Activated T-helper 1 cell treated with anti-CD3 and anti-CD28 coated beads, Interleukin-12 subunit alpha, Interleukin-12 subunit beta, Interleukin-2, Interleukin-4 antibody, amounts not matched to agents 30 ng/mL and 10 ng/mL and 1 ng/mL, durations not matched to agents 14 hours and 24 hours and 36 hours (primary cell): ENCODE results near the gene CCDC198. TPM values are rescaled to one million over a fixed set of nuclear protein-coding genes. Genes with fewer than 3 reads are reported as not detected.

Experiments used
- DNase-seq: peaks from one replicate; pipeline ENCODE4 v3.0.0; 2021; ENCODE audit warnings: low spot score
- H3K27ac Mint-ChIP-seq: one replicate; pipeline ENCODE4 v1.8.0; 2021; ENCODE audit warnings: mild to moderate bottlenecking, mixed read lengths
- H3K27me3 Mint-ChIP-seq: one replicate; pipeline ENCODE4 v1.8.0; 2022; ENCODE audit warnings: mild to moderate bottlenecking, moderate library complexity, mixed read lengths; ENCODE audit not compliant: insufficient read depth
- H3K36me3 Mint-ChIP-seq: one replicate; pipeline ENCODE4 v1.8.0; 2021; ENCODE audit warnings: low read depth, mixed read lengths
- H3K4me1 Mint-ChIP-seq: one replicate; pipeline ENCODE4 v1.8.0; 2021; ENCODE audit warnings: low read depth, mixed read lengths
- H3K4me3 Mint-ChIP-seq: one replicate; pipeline ENCODE4 v1.8.0; 2021; ENCODE audit warnings: mild to moderate bottlenecking, moderate library complexity, mixed read lengths
- H3K9me3 Mint-ChIP-seq: one replicate; pipeline ENCODE4 v1.8.0; 2021; ENCODE audit warnings: mixed read lengths
- intact Hi-C: fragments of 100-400 bp; cut with micrococcal nuclease; formaldehyde crosslinking; loops from one replicate; pipeline ENCODE4 v1.15.1; 2024
- total RNA-seq: library from RNA; stranded (reverse); gene quantifications from 2 replicates; pipeline ENCODE4 v1.2.3, GENCODE V29; 2022

CCDC198 gene
- total RNA-seq, 1 donor from 2014 or later, result not detected

- no peak overlapping the region for H3K4me3 Mint-ChIP-seq
- H3K27me3 Mint-ChIP-seq, result peaks cover 2% of the 10 kb centered on the region
- H3K27ac Mint-ChIP-seq, result no peak overlapping the region
- H3K4me1 Mint-ChIP-seq, result no peaks in the 10 kb centered on the region
- DNase-seq, result no peak
- no peaks in the 10 kb centered on the region for H3K9me3 Mint-ChIP-seq
- intact Hi-C loops, result no loop called here
- H3K36me3 Mint-ChIP-seq, result no peaks in the 10 kb centered on the region
These were observed 2.0 kb downstream of the CCDC198 start for GRCh38 chr14:57491640-57492039.

- DNase-seq, result no peak
- Mint-ChIP-seq H3K36me3 (no peaks in the 10 kb centered on the region), H3K27ac (no peak overlapping the region), H3K4me1 (no peaks in the 10 kb centered on the region), H3K4me3 (no peak overlapping the region), H3K9me3 (no peaks in the 10 kb centered on the region), H3K27me3 (peaks cover 2% of the 10 kb centered on the region)
- intact Hi-C loops, result no loop called here
These were observed 5.9 kb downstream of the CCDC198 start for GRCh38 chr14:57487771-57488170.

GRCh38 chr14:57486767-57487379 lies 6.8 kb downstream of the CCDC198 start:
- Mint-ChIP-seq H3K27ac (no peak overlapping the region), H3K4me1 (no peaks in the 10 kb centered on the region), H3K27me3 (peaks cover 2% of the 10 kb centered on the region), H3K36me3 (no peaks in the 10 kb centered on the region), H3K4me3 (no peak overlapping the region), H3K9me3 (no peaks in the 10 kb centered on the region)
- intact Hi-C loops, result no loop called here
- DNase-seq, result no peak

DNA sequence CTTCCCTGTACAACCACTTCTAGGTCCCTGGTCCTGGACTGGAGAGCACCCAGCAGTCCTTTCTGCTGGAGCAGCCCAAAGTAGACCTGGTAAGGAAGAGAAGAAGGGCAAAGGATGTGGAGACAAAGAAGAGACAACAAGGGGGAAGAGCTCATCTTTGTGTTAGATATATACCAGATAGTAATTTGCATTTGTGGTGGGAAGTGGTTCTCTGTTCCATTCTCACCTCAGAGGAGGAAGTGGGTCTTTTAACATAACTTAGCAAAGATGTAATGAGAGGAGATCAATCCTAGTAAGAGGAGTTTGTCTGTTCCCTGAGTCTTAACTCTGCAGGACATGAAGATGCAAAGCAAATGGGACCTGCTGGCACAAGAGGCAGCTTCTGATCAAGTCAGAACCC lies 8.0 kb downstream of the CCDC198 start:
- no peaks in the 10 kb centered on the region for H3K27me3 Mint-ChIP-seq
- no peak overlapping the region for H3K4me3 Mint-ChIP-seq
- intact Hi-C loops, result no loop called here
- no peaks in the 10 kb centered on the region for H3K9me3 Mint-ChIP-seq
- H3K27ac Mint-ChIP-seq, result no peak overlapping the region
- H3K36me3 Mint-ChIP-seq, result no peaks in the 10 kb centered on the region
- H3K4me1 Mint-ChIP-seq, result no peaks in the 10 kb centered on the region
- no peak for DNase-seq

DNA sequence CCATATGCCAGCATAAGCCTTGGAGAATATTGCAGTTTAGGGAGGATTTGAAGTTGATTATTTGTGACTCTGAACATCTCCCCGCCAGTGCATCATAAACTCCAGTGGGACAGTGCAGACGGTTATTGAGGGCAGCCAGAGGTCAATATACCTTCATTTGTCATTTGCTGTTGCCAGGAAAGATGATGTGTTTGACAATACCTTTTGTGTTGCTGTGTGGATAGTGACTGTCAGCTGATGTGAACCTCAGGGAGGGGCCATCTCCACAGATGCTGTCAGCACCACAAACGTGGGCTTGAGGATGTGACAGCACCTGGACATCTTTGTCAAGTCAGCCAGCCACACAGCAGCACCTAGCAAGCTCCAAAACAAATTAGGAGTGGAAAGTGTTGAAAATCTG lies 11.5 kb downstream of the CCDC198 start:
- H3K27ac Mint-ChIP-seq, result no peak overlapping the region
- H3K4me3 Mint-ChIP-seq, result no peak overlapping the region
- H3K4me1 Mint-ChIP-seq, result no peaks in the 10 kb centered on the region
- H3K27me3 Mint-ChIP-seq, result peaks cover 2% of the 10 kb centered on the region
- no peaks in the 10 kb centered on the region for H3K36me3 Mint-ChIP-seq
- DNase-seq, result no peak
- H3K9me3 Mint-ChIP-seq, result no peaks in the 10 kb centered on the region
- intact Hi-C loops, result no loop called here

- H3K9me3 Mint-ChIP-seq, result no peaks in the 10 kb centered on the region
- H3K27me3 Mint-ChIP-seq, result peaks cover 2% of the 10 kb centered on the region
- DNase-seq, result no peak
- intact Hi-C loops, result no loop called here
- H3K4me3 Mint-ChIP-seq, result no peak overlapping the region
- H3K4me1 Mint-ChIP-seq, result no peaks in the 10 kb centered on the region
- no peaks in the 10 kb centered on the region for H3K36me3 Mint-ChIP-seq
- H3K27ac Mint-ChIP-seq, result no peak overlapping the region
These were observed 13.6 kb downstream of the CCDC198 start for GRCh38 chr14:57480051-57480450.

- intact Hi-C loops, result no loop called here
These were observed 14.5 kb downstream of the CCDC198 start for GRCh38 chr14:57479197-57479596.

DNA sequence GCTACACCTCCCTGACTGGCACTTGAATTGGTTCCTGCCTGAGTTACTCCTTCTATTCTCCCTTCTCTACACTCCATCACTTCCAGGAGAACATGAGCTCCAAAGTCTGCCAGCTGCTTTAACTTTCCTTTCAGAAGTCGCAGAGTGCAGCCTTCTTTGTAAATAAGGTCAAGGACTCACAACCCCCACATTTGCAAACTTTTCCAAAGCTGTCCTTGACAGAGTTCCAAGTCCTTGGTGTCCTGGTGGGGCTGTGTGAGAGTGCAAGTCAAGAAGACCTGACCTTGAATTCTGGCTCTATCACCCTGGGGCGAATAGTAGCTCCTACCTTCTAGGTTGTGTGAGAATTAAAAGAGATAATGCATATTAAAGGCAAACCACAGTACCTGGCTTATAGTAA lies 15.6 kb downstream of the CCDC198 start:
- Mint-ChIP-seq H3K27ac (no peak overlapping the region), H3K9me3 (no peaks in the 10 kb centered on the region), H3K4me1 (no peaks in the 10 kb centered on the region), H3K27me3 (peaks cover 2% of the 10 kb centered on the region), H3K36me3 (no peaks in the 10 kb centered on the region), H3K4me3 (no peak overlapping the region)
- intact Hi-C loops, result no loop called here
- DNase-seq, result no peak

More at GRCh38 chr14:57479197-57479596, 14.5 kb downstream of the CCDC198 start:
- H3K4me1 Mint-ChIP-seq, result no peaks in the 10 kb centered on the region
- H3K4me3 Mint-ChIP-seq, result no peak overlapping the region
- H3K9me3 Mint-ChIP-seq, result no peaks in the 10 kb centered on the region
- DNase-seq, result no peak
- no peaks in the 10 kb centered on the region for H3K36me3 Mint-ChIP-seq
- H3K27ac Mint-ChIP-seq, result no peak overlapping the region
- peaks cover 2% of the 10 kb centered on the region for H3K27me3 Mint-ChIP-seq

GRCh38 chr14:57470909-57471308 lies 22.7 kb downstream of the CCDC198 start:
- intact Hi-C loops, result no loop called here

DNA sequence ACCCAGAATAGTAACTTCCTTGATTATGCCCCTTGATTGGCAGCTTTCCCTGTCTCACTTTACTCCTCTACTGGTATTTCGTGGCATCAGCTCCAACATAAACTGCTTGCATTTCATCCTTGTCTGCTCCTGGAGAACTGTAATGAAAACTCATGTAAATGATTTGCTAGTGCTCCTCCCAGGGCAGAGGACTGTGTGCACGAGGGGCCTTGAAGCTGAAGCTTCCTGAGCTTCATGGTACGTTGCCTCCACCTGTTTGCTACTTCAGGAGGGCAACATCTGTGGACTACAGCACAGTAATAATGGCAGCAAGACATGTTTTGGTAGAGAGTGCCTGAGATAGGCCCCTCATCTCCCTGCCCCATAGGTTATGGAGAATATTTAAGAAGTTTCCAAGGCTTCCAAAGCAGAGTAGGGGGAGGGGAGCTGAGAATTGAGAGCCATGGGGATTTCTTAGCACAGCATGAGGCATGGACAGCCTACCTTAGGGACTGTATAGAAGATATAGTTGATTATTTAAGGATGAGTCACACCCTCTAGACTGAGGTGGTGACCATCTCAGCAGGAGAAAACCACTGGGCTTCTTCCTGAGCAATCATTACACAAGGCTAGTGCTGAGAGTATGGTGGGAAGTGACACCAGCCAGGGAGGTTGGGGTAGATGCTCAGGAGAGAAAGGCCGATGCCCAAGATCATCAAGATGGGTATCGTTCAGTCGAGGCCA lies 29.5 kb downstream of the CCDC198 start:
- no peaks in the 10 kb centered on the region for H3K4me1 Mint-ChIP-seq
- H3K27me3 Mint-ChIP-seq, result no peaks in the 10 kb centered on the region
- DNase-seq, result no peak
- H3K9me3 Mint-ChIP-seq, result no peaks in the 10 kb centered on the region
- no peak overlapping the region for H3K27ac Mint-ChIP-seq
- H3K36me3 Mint-ChIP-seq, result no peaks in the 10 kb centered on the region
- intact Hi-C loops, result no loop called here
- no peak overlapping the region for H3K4me3 Mint-ChIP-seq

More at GRCh38 chr14:57470909-57471308, 22.7 kb downstream of the CCDC198 start:
- H3K4me3 Mint-ChIP-seq, result no peak overlapping the region
- H3K27ac Mint-ChIP-seq, result no peak overlapping the region
- no peak for DNase-seq
- H3K36me3 Mint-ChIP-seq, result no peaks in the 10 kb centered on the region
- peaks cover 3% of the 10 kb centered on the region for H3K27me3 Mint-ChIP-seq
- H3K4me1 Mint-ChIP-seq, result no peaks in the 10 kb centered on the region
- no peaks in the 10 kb centered on the region for H3K9me3 Mint-ChIP-seq

- Mint-ChIP-seq H3K9me3 (no peaks in the 10 kb centered on the region), H3K27me3 (peaks cover 3% of the 10 kb centered on the region), H3K36me3 (no peaks in the 10 kb centered on the region), H3K4me3 (no peak overlapping the region), H3K27ac (no peak overlapping the region), H3K4me1 (no peaks in the 10 kb centered on the region)
- DNase-seq, result no peak
- intact Hi-C loops, result no loop called here
These were observed 31.1 kb downstream of the CCDC198 start for GRCh38 chr14:57462551-57462950.

DNA sequence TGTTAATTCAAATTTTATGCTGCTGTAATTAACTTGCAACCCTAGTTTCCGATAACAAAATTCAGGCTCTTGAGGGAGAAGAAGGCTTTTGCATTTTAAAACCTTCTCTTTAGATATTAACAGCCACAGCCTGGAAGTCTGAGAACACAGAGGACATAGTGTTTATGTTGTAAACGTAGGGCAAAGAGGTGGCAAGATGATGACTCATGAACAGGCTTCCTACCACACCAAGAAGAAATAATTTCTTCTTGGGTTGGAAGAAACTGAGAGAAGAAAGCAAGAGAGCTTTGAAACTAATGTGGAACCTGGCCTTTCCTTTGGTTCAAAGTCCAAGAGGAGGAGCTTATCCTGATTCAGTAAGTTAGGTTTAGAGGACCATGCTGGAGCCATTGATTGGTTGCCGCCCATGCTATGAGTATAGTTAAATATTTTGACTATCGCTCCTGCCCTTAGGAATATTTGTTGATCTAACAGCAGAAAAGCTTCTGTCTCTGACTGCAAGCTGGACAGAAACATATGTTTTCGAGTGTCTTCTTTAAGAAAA lies 31.8 kb downstream of the CCDC198 start:
- intact Hi-C loops, result no loop called here
- H3K4me3 Mint-ChIP-seq, result no peak overlapping the region

DNA sequence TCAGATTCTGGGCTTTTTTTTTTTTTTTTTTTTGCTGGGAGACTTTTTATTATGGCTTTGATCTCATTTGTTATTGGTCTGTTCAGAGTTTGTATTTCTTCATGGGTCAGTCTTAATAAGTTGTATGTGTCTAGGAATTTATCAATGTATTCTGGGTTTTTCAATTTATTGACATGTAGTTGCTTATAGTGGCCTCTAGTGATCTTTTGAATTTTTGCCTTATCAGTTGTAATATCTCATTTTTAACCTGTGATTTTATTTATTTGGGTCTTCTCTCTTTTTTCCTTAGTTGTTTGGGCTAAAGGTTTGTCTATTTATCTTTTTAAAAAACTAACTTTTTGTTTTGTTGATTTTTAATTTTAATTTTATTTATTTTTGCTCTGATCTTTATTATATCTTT lies 57.7 kb downstream of the CCDC198 start:
- no peaks in the 10 kb centered on the region for H3K36me3 Mint-ChIP-seq
- peaks cover 8% of the 10 kb centered on the region for H3K27me3 Mint-ChIP-seq
- no peaks in the 10 kb centered on the region for H3K4me1 Mint-ChIP-seq
- no peak for DNase-seq
- H3K27ac Mint-ChIP-seq, result no peak overlapping the region
- H3K9me3 Mint-ChIP-seq, result peaks cover 3% of the 10 kb centered on the region
- H3K4me3 Mint-ChIP-seq, result no peak overlapping the region
- intact Hi-C loops, result no loop called here

More for the DNA sequence above, 31.8 kb downstream of the CCDC198 start:
- Mint-ChIP-seq H3K27ac (no peak overlapping the region), H3K9me3 (no peaks in the 10 kb centered on the region), H3K27me3 (peaks cover 5% of the 10 kb centered on the region), H3K4me1 (no peaks in the 10 kb centered on the region), H3K36me3 (no peaks in the 10 kb centered on the region)
- DNase-seq, result no peak
